Stimulated activated naive CD4-positive, alpha-beta T cell (primary cell): ENCODE results near the gene RNF217.
"Not testable (repeated sequence)": the region's sequence is repeated elsewhere in the genome, so short reads cannot be mapped to it uniquely, and the experiment has no call there.

Experiments
- DNase-seq, 6 experiments: peaks; one replicate each; lab custom pipeline; 2025; lab: John Stamatoyannopoulos, UW

RNF217 gene

DNA sequence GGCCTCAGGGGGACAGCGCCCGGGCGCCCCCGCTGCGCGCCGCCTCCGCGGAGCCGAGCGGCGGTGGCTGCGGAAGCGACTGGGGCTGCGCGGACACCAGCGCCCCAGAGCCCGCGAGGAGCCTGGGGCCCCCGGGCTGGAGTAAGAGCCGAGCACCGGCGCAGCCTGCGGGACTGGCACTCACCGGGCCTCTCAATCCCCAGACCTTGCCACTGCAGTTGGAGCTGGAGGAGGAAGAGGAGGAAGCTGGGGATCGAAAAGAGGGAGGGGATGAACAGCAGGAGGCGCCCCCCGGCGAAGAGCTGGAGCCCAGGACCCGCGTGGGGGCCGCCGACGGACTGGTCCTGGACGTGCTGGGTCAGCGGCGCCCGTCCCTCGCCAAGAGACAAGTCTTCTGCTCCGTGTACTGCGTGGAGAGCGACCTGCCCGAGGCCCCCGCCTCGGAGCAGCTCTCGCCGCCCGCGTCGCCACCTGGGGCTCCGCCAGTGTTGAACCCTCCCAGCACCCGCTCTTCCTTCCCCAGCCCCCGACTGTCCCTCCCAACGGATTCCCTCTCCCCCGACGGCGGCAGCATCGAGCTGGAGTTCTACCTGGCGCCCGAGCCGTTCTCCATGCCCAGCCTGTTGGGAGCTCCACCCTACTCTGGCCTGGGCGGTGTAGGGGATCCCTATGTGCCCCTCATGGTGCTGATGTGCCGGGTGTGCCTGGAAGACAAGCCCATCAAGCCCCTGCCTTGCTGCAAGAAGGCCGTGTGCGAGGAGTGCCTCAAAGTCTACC lies 590 bp downstream of the RNF217 start:
- DNase-seq = no peak

DNA sequence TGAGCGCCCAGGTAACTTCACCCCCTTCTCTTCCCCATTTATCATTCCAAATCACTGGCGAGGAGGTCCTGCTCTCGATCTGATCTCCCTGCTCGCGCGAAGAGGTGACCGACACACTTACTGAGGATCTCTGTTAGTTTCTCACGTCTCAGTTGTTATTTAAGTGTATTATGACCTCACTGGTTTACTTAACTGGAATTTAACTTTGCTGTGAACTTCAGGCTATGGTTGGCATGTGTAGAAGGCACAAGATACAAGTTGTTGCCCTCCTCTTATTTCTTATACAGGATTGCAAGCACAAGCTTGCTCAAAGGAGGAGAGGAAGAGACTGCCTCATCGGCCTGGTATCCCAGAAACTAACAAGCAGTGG lies 1.2 kb downstream of the RNF217 start:
- no peak for DNase-seq

DNA sequence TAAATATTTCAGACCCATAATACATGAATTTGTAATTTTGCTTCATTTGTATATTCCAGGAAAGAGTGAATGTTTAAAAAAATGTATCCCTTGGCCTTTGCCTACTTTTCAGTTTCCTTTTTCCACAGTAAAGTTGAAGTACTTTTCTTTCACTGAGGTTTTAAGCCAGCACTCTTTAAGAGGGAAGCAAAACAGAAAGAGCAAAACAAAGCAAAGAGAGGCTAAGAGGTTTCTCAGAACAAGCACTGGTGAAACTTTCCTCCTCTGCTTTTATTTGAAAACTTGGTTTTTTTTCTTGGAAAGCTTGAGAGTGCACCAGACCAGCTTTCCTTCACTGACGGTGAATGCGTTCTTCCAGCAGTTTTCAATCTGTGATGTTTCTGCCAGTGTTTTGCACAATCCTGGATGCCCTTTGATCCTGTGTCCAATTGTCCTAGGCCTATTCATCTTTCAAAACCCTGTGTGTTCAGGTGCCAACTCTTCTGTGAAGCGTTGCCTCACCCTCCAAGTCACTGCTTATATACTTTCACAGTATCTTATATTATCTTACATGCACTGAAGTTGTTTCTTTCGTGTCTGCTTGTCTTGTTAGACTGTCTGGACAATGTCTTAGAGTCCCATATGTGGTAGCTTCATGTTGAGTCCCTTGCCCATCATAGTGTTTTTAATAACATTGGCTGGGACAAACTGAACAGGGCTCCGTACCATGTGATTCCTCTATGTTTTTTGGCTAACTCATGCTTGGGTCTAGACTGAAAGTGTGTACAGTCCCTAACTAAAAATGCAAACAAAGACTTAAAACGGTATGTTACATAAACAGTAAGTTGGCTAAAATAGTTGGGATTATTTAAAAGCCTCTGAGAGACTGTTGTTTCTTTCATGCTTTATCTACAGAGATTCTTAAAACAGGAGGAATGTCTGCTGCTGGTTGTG lies 1.9 kb downstream of the RNF217 start:
- DNase-seq = no peak

DNA sequence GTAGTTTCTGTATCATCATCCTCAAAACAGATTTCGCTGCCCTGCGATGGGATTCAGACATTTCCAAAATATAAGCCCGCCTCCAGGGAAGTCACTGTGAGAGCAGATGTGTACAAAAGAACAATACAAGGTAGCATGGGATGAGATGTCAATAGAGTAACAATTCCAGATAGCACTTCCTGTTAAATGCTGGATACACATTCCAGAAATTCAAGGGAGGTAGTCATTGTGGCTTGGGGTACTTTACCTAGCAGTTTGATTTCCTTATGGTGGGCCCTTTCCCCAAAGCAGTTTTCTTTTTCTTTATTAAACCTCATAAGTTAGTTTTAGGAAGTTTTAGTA lies 2.5 kb downstream of the RNF217 start:
- no peak for DNase-seq

DNA sequence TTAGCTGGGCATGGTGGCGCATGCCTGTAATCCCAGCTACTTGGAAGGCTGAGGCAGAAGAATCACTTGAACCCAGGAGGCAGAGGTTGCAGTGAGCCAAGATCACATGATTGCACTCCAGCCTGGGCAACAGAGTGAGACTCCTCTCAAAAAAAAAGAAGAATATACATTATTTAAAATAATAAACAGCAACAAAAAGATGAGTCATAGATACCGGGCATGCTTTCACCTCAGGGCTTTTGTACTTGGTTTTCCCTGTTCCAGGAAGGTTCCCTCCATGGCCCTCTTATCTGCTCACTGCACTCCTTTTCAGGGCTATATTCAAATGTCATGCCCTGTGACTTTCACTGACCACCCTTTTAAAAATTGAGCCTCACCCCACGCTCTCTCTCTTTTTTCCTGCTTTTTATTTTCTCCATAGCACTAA lies 3.2 kb downstream of the RNF217 start:
- not testable (repeated sequence) for DNase-seq

DNA sequence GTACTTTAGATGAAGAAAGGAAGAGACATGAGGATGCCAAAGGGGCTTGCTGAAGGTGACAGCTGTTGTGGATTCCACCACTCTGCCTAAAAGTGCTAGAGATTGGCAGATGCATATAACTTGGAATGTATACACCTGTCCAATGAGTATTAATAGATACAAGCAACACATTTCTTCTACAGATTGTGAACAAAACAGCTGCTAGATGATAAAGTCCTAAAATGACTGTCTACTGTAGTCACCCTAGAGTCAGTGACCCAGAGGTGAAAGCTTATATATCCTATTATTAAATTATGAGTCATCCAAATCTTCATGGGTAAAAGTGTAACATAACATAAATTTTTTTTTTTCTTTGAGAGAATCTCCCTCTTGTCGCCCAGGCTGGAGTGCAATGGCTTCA lies 5.2 kb downstream of the RNF217 start:
- no peak for DNase-seq

DNA sequence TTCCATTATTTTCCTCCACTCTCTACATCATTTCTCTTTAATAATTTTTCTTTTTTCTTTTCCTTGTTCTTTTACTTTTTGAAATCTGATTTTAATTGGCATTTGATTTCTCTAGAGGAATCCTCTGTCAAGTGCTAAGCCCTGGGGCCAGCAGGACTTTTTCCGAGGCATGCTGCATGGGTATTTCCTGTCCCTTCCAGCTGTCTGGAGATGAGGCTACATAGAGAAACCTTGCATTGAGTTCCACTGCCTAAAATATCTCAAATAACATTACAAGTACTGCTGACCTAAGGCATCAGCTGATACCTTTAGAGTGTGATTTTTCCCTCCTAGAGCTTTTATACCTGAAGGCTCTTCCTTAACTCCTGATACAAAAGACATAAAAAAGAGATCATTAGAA lies 6.2 kb downstream of the RNF217 start:
- DNase-seq = no peak

DNA sequence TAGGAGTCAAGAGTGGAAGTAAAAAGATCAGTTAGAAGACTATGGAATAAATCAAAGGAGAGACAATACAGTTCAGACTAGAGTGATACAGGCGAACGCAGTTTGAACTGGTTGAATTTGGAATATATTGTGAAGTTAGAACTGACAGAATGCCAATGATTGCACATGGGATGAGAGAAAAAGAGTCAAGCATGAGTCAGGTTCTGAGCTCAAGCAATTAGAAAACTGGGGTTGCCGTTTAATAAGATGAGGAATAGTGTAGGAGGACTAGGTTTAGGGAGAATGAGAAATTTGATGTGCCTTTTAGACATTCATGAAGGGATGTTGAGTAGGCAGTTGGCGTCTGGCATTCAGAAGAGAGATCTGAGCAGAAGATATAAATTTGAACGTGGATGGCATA lies 8.0 kb downstream of the RNF217 start:
- no peak for DNase-seq

DNA sequence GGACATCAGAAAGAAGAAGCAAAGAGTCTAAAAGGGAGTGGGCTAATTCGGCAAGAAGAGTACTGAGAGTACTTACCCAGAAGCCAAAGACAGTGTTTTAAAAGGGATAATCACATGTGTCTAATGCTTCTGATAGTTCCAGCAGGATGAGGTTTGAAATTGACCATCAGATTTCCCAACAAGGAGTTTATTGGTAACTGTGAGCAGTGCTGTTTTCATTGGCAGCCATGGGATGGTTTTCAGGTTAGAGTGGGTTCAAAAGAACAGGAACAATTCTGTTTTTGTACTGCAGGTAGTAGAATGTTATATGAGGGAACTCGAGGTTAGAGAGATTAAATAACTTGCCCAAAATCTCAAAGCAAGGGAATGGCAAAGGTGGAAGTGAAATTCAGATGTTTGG lies 8.5 kb downstream of the RNF217 start:
- no peak for DNase-seq

DNA sequence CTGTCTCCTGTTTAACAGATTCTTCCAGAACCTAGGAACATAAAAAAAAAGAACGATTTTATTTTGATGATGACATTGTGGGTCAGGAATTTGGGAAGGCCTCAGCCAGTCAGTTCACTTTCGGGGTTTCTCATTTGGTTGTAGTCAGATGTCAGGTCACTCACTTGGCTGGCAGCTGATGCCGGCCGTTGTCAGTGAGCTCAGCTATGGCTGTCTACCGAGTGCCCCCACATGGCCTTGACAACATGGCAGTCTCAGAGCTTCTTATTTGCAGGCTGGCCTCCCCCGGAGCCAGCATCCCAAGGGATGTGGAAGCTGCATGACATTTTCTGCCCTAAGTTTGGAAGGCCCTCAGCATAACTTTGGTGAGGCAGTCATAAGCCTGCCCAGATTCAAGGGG lies 11.5 kb downstream of the RNF217 start:
- DNase-seq = no peak

DNA sequence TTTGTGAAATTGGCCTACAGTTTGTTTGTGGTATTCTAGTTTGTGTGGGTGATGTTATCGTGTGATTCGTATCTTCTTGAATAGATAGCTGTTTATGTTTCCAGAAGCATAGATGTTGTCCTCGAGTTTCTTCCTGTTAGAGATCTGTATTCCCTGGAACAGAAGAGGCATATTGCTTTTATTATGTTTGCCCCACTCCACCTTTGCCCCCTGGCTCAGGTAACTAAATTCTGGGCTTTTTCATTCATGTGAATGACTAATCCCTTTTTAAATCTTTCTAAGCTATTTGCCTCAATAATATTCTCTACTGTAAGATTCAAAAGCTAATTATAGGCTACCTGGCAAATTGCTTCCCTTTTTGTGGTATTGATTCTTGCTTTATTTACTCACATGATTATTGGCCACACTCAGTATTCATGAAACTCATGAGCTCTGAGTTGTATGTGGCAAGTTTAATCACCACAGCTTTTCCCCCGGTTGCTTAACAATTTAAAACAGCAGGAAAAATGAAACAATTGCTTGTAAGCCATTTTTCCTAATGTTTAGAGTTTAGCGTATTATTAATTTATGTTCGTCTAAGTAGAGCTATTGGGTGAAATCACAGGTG lies 12.6 kb downstream of the RNF217 start:
- DNase-seq = no peak

DNA sequence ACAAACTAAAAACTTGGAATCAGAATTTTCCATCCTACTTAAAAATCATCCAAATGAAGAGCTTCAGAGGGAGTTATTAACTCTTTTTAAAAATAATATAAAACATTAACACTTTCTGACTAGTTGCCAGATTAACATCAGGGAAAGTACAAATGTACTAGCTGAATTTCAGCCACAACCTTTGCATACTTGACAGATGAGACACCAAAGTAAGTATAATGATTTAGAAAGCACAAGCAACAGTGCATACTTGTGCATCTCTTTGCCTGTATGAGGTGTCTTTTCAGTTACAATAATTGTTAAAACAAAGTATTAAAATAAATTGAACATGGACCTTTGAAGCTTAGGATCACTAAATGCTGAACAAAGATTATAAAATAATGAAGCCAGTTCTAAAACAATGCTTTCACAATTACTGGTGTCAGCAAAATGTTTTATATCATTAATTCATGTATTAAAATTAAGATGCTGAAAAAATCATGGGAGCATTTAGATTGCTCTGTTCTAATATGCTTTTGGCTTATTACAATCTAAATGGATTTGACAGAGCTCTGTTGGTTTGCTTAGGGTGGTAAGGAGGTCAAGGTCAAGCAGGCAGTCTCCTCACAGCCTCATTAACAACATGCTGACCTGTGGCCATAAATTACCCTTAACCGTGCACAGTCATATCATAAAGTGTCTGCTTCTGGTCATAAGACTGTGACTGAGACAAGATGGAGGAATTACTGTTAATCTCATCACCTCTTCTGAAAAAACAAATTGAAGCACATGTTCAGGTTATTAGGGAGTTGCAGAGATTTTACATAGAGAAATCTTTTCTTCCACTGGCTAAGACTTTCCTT lies 15.1 kb downstream of the RNF217 start:
- DNase-seq = no peak

DNA sequence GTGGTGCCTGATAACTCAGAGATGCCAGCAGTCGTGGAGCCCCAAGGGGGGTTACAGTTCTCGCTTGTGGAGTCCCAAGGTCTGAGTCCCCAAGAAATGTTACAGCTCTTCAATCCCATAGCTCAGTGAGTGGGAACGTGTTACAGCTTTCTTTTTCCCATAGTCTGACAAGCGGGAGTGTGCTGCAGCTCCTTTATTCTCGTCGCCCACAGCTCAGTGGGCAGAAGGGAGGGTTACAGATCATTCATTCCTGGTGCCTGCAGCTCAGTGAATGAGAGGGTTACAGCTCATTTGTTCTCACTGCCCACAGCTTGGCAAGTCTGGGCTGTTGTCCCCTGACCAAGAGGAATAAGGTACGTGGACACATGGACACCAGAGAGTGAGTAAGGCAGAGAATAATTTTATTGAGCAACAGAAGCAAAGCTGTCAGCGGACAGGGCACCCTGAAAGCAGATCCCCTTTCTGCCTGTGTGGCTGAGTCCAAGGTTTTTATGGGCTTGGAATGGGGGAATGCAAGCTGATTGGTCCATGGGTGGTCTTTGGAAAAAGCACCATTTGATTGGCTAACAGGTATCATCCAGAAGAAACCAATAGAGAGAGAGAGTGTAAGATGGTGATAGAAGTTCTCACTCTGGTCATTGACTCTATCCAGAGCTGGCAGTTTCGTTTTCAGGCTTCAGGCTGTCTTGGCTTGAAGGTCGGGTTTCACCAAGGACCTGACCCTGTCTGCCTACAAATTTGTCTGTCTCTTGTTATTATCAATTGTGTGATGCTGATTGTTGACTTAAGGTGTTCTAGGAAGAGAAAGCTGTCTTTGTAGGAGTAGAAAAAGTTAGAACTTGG lies 16.4 kb downstream of the RNF217 start:
- no peak for DNase-seq

DNA sequence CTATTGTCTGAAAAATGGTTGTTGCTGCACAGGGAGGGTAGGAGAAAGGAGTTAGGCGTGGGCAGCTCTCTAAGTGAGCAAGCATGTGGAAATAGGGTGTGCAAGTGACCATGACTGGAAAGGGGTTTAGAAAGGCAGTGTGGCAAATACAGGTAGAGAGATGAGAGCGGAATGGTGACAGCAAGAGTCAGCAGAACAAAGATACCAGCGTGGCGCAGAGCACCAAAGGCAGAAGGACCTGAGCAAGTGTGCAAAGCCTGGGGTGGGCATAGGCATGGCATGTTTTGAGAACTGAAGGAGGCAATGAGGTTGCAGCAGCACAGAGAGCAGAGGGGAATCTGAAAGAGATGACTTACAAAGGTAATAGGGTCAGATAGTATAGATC lies 17.0 kb downstream of the RNF217 start:
- DNase-seq = no peak

DNA sequence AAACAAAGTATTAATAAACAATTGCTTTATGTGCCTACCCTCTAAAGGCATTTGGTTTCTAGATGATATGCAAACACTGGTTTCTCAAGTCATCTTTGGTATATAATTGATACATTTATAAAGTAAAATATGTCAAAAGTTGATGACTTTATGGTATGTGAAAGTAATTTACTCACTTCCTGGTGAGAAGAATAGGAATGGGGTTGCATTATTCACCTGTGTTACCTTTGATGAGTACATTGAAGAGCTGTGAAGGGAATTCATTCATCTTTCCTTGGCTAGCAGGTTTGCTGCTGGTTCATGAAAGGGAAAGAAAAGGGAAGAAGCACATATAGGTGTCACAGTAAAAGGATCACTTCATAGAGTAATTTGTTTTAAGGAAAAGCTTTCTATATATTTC lies 20.4 kb downstream of the RNF217 start:
- no peak for DNase-seq

DNA sequence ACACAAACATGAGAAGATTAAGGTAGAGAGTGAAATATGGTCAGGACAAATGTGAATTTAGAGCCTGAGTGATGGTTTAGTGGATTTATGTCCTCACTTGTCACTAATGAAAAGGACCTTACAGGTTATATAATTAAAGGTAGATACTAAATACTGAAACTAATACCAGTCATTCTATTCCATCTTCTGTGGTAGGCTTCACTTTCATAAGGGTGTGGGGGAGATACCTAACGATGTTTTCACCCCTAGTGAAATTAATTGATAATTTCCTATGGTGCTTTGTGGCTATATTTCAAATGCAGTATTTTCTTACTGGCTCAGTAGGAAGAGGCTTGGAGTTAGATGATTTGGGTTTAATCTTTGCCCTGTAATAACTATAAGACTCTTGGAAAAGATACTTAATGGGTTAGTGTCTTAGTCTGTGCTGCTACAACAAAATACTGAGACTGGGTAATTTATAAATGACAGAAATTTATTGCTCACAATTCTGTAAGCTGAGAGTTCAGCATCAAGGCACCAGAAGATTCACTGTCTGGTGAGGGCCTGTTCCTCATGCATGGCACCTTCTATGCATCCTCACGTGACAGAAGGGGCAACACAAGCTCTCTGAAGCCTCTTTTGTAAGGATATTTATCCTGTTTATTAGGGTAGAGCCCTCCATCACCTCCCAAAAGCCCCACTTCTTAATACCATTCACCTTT lies 21.3 kb downstream of the RNF217 start:
- no peak for DNase-seq

DNA sequence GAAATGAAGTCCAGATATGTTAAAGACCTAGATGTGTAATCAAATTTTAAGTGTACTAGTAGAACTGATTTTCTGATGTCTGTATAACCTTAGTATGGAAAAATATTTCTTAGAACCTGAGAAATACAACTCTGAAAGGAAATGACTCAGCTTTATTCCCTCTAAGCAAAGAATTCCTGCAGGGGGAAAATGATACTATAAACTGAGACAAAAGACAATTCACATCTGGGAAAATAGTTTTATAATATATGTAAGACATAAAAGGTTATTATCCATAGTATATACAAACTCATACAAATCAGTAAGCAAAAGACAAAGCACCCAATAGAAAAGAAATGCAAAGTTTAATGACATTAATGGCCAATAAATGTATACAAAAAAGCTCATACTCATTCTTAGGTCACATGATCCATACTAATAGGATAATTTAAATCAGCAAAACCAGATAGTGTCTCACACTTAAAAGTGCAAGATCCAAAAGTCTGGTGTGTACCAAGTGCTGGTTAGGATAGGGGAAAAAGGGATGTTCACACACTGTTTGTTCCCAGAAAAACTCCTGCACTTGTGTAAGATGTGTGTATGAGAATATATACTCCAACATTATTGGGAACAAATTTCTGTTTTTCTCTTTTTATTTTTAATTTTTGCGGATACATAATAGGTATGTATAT lies 22.6 kb downstream of the RNF217 start:
- DNase-seq = no peak

DNA sequence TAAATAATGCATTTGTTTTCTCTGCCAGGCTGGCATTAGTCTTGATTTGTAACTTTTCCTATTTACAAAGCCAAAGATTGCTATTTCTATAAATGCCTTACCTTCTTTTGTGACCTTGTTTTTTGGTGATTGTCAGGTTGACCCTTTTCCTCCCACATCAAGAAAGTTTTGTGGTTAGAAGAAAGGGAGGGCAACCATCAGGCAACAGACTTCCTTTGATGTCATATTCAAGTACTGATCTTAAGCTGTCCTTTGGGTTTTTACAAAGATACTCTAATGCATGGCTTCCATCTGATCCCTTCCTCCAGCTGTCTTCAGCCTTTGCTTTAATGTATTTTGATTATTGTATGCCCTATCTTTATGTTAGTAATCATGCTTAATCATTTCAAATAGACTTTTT lies 23.9 kb downstream of the RNF217 start:
- DNase-seq = no peak

DNA sequence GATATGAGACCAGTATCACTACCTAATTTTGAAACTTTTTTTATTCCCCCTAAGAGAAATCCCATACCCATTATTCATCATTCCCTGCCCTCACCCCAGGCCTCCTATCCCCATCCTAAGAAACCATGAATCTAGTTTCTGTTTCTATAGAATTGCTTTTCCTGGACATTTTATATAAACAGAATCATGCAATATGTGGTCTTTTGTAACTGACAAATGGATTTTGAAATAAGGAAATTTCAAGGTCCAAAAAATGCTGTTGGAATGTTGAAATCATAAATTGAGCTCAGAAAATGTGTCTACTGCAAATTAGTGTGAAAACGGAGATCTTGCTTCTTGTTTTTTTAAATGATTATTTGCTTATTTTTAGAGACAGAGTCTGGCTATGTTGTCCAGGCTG lies 25.1 kb downstream of the RNF217 start:
- DNase-seq = no peak

DNA sequence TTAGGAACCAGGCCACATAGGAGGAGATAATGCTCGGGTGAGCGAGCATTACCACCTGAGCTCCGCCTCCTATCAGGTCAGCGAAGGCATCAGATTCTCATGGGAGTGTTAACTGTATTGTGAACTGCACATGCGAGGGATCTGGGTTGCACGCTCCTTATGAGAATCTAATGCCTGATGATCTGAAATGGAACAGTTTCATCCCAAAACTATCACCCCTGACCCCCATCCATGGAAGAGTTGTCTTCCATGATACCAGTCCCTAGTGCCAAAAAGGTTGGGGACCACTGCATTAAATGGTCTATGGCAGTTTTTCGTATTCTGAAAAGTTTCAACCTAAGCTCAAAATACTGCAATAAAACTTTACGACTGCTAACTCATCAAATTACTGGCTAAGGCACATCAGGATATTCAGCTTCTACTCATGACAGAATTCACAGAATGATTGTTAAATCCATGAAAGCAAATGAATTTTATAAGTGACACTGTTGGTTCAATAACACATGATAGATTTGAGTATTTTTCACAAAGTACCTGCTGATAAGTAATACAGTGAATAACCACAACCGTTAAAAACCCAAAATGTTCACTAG lies 25.9 kb downstream of the RNF217 start:
- no peak for DNase-seq
